NT2/D1 (cell line): ENCODE results near the gene DTX2.
"Not testable (repeated sequence)": the region's sequence is repeated elsewhere in the genome, so short reads cannot be mapped to it uniquely, and the experiment has no call there.

Source experiments
- DNase-seq: peaks from one replicate; pipeline ENCODE4 v3.0.0-alpha.2; 2011; ENCODE audit warnings: low read depth, low spot score
- H3K27me3 ChIP-seq: 2 replicates; pipeline ENCODE4 v1.6.0; 2011; ENCODE audit warnings: mild to moderate bottlenecking; ENCODE audit not compliant: insufficient read length, insufficient read depth
- H3K36me3 ChIP-seq: 2 replicates; pipeline ENCODE4 v1.6.1; 2011; ENCODE audit warnings: mild to moderate bottlenecking, low read length, mixed read lengths; ENCODE audit not compliant: insufficient read depth, insufficient read length
- H3K4me1 ChIP-seq: 2 replicates; pipeline ENCODE4 v1.5.1; 2011; ENCODE audit not compliant: insufficient read depth, insufficient read length
- H3K4me3 ChIP-seq: 2 replicates; pipeline ENCODE4 v1.5.1; 2011; ENCODE audit warnings: low read depth; ENCODE audit not compliant: insufficient read length
- H3K9ac ChIP-seq: 2 replicates; pipeline ENCODE4 v1.6.0; 2011; ENCODE audit warnings: low read depth; ENCODE audit not compliant: insufficient read length
- H3K9me3 ChIP-seq: 2 replicates; pipeline ENCODE4 v1.5.1; 2011; ENCODE audit warnings: mild to moderate bottlenecking, low read length; ENCODE audit not compliant: insufficient read depth
- SUZ12 ChIP-seq: IDR thresholded peaks from 2 replicates; pipeline ENCODE4 v1.6.1; 2011; ENCODE audit not compliant: insufficient read length, insufficient read depth; ENCODE audit errors: extremely low read depth
- YY1 ChIP-seq: IDR thresholded peaks from 2 replicates; pipeline ENCODE4 v1.6.1; 2011; ENCODE audit not compliant: insufficient read length, insufficient read depth
- ZNF274 ChIP-seq: IDR thresholded peaks from 2 replicates; pipeline ENCODE4 v1.6.1; 2011; ENCODE audit warnings: mild to moderate bottlenecking, low read depth, low read length

The DTX2 gene

GRCh38 chr7:76461464-76462101, at the start of gene DTX2:
Gene DTX2 (plus strand): TSS chr7:76461709. CDS start chr7:76480510, 18,801 bp downstream.
- peak within 1 kb of the TSS; percentile 26 for H3K4me3 ChIP-seq
- H3K4me1 ChIP-seq, DNase-seq, H3K9ac ChIP-seq, H3K36me3 ChIP-seq, H3K9me3 ChIP-seq, H3K27me3 ChIP-seq: not testable (repeated sequence)

- DNase-seq = no peak
Observed at GRCh38 chr7:76412249-76412648, 49.3 kb upstream of the DTX2 start.

GRCh38 chr7:76417654-76418310, 43.7 kb upstream of the DTX2 start:
- H3K4me3 ChIP-seq, H3K9me3 ChIP-seq, DNase-seq, H3K27me3 ChIP-seq, H3K4me1 ChIP-seq, H3K36me3 ChIP-seq, H3K9ac ChIP-seq: not testable (repeated sequence)

More at GRCh38 chr7:76412249-76412648, 49.3 kb upstream of the DTX2 start:
- TF ChIP-seq YY1 (no peak), SUZ12 (no peak), ZNF274 (no peak)
- Histone ChIP-seq H3K27me3 (no peaks in the 10 kb centered on the region), H3K4me1 (peaks cover 4% of the 10 kb centered on the region), H3K4me3 (no peak overlapping the region), H3K9ac (no peak overlapping the region), H3K9me3 (no peaks in the 10 kb centered on the region), H3K36me3 (no peaks in the 10 kb centered on the region)

- H3K27me3 ChIP-seq, H3K9me3 ChIP-seq, H3K4me1 ChIP-seq, H3K4me3 ChIP-seq, DNase-seq, H3K36me3 ChIP-seq, H3K9ac ChIP-seq: not testable (repeated sequence)
Observed at GRCh38 chr7:76421097-76421496, 40.4 kb upstream of the DTX2 start.

GRCh38 chr7:76423666-76424412, 37.7 kb upstream of the DTX2 start:
- peak overlapping the region; percentile 42 for H3K9ac ChIP-seq
- H3K9me3 ChIP-seq = no peaks in the 10 kb centered on the region
- no peaks in the 10 kb centered on the region for H3K4me1 ChIP-seq
- H3K36me3 ChIP-seq = no peaks in the 10 kb centered on the region
- no peak overlapping the region for H3K4me3 ChIP-seq
- H3K27me3 ChIP-seq = no peaks in the 10 kb centered on the region
- no peak for TF ChIP-seq SUZ12
- TF ChIP-seq YY1 = no peak
- TF ChIP-seq ZNF274 = no peak
- no peak for DNase-seq

GRCh38 chr7:76424413-76425111, 36.9 kb upstream of the DTX2 start, which contains the start of gene ZP3:
Gene ZP3 (plus strand): TSS chr7:76424950. CDS start chr7:76424965, 15 bp downstream.
- DNase-seq = no peak
- no peaks in the 10 kb centered on the region for H3K36me3 ChIP-seq
- H3K9ac ChIP-seq = peak within 1 kb of the TSS; percentile 42
- H3K9me3 ChIP-seq = no peaks in the 10 kb centered on the region
- no peak for TF ChIP-seq SUZ12
- no peak for TF ChIP-seq YY1
- no peak for TF ChIP-seq ZNF274
- peaks cover 1% of the 10 kb centered on the region for H3K4me1 ChIP-seq
- no peaks in the 10 kb centered on the region for H3K27me3 ChIP-seq
- H3K4me3 ChIP-seq = no peak within 1 kb of the TSS

GRCh38 chr7:76425156-76425555, 36.4 kb upstream of the DTX2 start:
- H3K27me3 ChIP-seq = no peaks in the 10 kb centered on the region
- TF ChIP-seq ZNF274 = no peak
- no peak for TF ChIP-seq YY1
- no peak for TF ChIP-seq SUZ12
- DNase-seq = no peak
- no peak overlapping the region for H3K9ac ChIP-seq
- H3K4me3 ChIP-seq = no peak overlapping the region
- no peaks in the 10 kb centered on the region for H3K36me3 ChIP-seq
- no peaks in the 10 kb centered on the region for H3K9me3 ChIP-seq
- H3K4me1 ChIP-seq = peaks cover 1% of the 10 kb centered on the region

GRCh38 chr7:76425558-76425957, 36.0 kb upstream of the DTX2 start:
- not testable (repeated sequence) for H3K9me3 ChIP-seq, H3K4me1 ChIP-seq, H3K36me3 ChIP-seq, H3K27me3 ChIP-seq, DNase-seq, H3K9ac ChIP-seq, H3K4me3 ChIP-seq
